Ishikawa (cell line): ENCODE results near the gene MYL12A.

Source experiments
- CEBPB ChIP-seq: IDR thresholded peaks from 2 replicates; pipeline ENCODE4 v1.6.1; 2012
- CREB1 ChIP-seq: IDR thresholded peaks from 2 replicates; pipeline ENCODE4 v1.6.1; 2012; ENCODE audit warnings: low read depth
- EGR1 ChIP-seq: IDR thresholded peaks from 2 replicates; pipeline ENCODE4 v1.6.1; 2012
- EP300 ChIP-seq: IDR thresholded peaks from 2 replicates; pipeline ENCODE4 v1.6.1; 2012; ENCODE audit warnings: borderline replicate concordance
- FOXM1 ChIP-seq: IDR thresholded peaks from 2 replicates; pipeline ENCODE4 v1.6.1; 2012; ENCODE audit warnings: low read depth, borderline replicate concordance
- MAX ChIP-seq: IDR thresholded peaks from 2 replicates; pipeline ENCODE4 v1.6.1; 2012
- NFIC ChIP-seq: IDR thresholded peaks from 2 replicates; pipeline ENCODE4 v1.6.1; 2012
- RAD21 ChIP-seq: IDR thresholded peaks from 2 replicates; pipeline ENCODE4 v1.6.1; 2012; ENCODE audit warnings: low read depth
- REST ChIP-seq: IDR thresholded peaks from 2 replicates; pipeline ENCODE4 v1.6.1; 2012; ENCODE audit warnings: low read depth, mild to moderate bottlenecking
- TAF1 ChIP-seq: IDR thresholded peaks from 2 replicates; pipeline ENCODE4 v1.6.1; 2012; ENCODE audit warnings: low read depth, mild to moderate bottlenecking
- TCF12 ChIP-seq: IDR thresholded peaks from 2 replicates; pipeline ENCODE4 v1.6.1; 2012; ENCODE audit warnings: low read depth
- TEAD4 ChIP-seq: IDR thresholded peaks from 2 replicates; pipeline ENCODE4 v1.6.1; 2012
- USF1 ChIP-seq: IDR thresholded peaks from 2 replicates; pipeline ENCODE4 v1.6.1; 2012
- YY1 ChIP-seq: IDR thresholded peaks from 2 replicates; pipeline ENCODE4 v1.6.1; 2012; ENCODE audit warnings: low read depth
- ZBTB7A ChIP-seq: IDR thresholded peaks from 2 replicates; pipeline ENCODE4 v1.6.1; 2012; ENCODE audit warnings: low read depth

Gene MYL12A

GRCh38 chr18:3297025-3297984 is 49.7 kb downstream of the MYL12A start:
- TF ChIP-seq CEBPB (no peak), TCF12 (peak; percentile 74; the same call in 1 of the 2 replicates), ZBTB7A (0 out of 2 replicates have a peak, but pooled peaks have one; percentile 26), TAF1 (peak; percentile 95), RAD21 (no peak; the same call in 1 of the 2 replicates), YY1 (peak; percentile 71), CREB1 (peak; percentile 37; the same call in 1 of the 2 replicates), NFIC (peak; percentile 60), EGR1 (no peak), USF1 (0 out of 2 replicates have a peak, but pooled peaks have one; percentile 42), MAX (peak; percentile 53), EP300 (no peak), FOXM1 (0 out of 2 replicates have a peak, but pooled peaks have one; percentile 26), TEAD4 (peak; percentile 21; the same call in 1 of the 2 replicates), REST (no peak)

DNA sequence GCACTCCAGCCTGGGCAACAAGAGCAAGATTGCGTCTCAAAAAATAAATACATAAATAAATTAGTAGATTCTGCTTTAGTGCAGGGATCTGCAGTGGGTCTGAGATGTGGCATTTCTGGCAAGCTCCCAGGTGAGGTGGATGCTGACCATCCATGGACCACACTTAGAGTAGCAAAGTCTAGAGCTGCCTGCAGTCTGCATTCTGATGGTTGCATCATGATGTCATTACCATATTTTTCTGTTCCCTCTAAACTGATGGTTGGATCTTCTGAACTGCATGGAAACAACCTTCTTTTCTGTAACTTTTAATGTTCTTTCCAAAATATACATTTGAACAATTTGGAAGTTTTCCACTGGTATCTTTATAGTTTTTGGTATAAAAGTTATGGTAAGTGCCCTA is 57.2 kb downstream of the MYL12A start:
- no peak for TF ChIP-seq YY1

- TF ChIP-seq TEAD4 (no peak), EGR1 (no peak), TAF1 (no peak), YY1 (no peak), TCF12 (no peak), ZBTB7A (no peak), NFIC (no peak), FOXM1 (no peak), EP300 (no peak), MAX (no peak), USF1 (no peak), REST (no peak), CREB1 (no peak), RAD21 (no peak), CEBPB (no peak)
Measured at GRCh38 chr18:3305354-3305762, 57.8 kb downstream of the MYL12A start.
